Islet of Langerhans (tissue), 1 donor: ENCODE data around the gene HSPA8.
"Not testable (repeated sequence)": the region's sequence is repeated elsewhere in the genome, so short reads cannot be mapped to it uniquely, and the experiment has no call there.

Experiments
- FAIRE-seq: peaks from one replicate; lab custom pipeline; 2011; peaks lifted over from hg19 to GRCh38; lab: Jason Lieb, UNC

The HSPA8 gene

DNA sequence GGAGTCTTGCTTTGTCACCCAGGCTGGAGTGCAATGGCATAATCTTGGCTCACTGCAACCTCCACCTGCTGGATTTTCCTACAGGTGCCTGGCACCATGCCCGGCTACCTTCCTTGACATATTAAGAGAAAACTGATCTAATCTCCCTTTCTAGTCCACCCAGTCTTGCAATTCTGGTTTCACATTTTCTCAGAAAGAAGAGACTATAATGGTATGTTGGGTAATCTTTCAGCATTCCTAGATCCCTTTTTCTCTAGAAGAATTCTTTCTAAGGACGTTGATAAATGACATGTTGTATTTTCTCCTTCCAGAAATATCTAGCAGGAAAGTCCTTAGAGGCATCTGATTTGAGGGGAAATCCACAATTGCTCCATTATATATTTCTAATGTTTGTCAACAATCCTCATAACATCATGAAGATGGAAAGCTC lies 10.4 kb upstream of the HSPA8 start:
- no peak for FAIRE-seq

DNA sequence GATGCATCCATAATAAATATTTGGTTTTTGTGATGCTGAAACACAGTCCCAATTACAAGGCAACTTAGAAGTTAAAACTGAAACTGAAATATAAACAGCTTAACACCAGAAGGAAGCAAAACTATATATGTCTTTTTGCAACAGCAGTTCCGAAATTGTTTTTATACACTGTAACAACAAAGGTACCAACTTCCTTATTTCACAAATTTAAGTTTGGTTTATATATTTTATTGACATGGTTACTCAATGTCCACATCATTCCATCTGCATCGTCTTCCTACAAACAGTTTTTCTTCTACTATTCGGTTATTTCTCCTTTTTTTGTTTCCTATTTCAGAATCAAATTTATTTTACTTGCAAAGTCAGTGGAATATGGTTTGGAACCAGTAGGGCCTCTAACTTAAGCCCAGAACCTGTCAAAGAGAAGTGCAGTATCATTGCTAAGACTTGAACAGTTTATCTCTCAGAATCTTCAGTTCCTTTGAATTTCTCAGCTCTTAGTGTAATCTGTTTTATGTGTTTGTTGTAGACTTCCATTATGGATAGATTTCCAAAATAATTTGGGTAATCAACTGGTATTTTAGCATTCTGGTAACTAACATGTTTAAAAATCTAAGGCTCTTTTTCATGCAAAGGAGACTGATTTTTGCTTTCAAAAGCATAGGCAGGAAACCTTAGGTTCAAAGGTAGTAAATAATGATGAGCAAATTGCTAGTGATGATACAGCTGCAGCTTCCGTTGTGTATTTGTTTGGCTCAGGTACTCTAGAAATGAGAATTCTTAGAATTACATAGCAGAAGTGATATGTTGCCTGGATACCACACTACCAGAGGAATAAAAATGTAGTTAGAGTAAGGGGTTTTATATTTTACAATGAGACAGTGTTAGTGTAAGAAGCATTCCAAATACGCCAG lies 8.2 kb upstream of the HSPA8 start:
- peak; percentile 79 for FAIRE-seq

DNA sequence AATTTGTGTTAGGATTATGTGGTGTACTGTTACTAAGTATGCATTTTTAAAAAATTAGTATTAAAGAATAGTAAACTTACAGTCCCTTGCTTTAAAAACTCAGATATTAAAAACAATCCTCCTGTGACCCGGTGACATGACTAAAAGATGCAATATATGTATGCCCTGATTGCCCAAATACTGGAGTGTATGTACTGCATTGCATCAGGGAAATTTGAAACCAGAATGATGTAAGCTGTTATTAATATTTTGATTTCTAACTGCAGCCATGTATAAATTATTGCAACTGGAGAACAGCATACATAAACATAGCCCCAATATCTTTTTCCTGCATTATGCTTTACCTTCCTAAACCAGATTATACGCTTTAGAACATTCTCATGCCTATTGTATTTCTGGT lies 3.7 kb upstream of the HSPA8 start:
- FAIRE-seq: no peak

DNA sequence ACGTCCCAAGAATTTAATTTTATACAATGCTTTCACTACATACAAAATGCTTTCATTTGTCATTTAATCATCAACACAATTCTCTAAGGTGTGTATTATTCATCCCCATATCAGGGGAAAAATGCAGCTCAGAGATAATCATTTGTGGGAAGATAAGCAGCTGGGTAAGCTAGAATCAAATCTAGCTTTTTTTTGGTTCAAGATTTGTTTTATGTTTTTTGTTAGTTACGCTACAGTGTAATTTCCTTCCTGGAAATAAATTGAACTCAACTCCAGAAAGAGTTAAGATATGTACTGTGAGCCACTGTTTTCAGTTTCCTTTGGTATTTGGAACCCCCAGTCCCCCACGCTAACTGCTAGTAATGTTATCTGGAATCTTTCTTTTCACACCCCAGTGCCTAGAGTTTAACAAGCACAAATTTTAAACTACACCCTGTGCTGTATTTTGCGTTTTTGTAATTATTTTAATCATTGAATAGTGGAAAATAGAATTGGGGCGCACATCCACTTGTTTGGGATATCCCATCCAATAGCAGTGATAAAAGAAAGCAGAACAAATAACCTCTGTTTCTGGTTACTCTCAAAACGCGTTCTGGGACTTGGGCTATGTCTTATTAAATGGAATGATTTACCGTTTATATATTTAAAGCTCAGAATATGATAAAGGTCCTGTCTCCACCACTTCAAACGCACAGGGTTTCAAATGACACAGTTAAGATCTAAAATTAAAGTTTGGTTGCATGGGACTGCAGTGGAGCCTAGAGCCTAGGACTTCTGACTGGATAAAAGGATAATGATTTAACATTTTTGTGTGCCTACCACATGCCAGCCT lies 2.1 kb upstream of the HSPA8 start:
- no peak for FAIRE-seq

DNA sequence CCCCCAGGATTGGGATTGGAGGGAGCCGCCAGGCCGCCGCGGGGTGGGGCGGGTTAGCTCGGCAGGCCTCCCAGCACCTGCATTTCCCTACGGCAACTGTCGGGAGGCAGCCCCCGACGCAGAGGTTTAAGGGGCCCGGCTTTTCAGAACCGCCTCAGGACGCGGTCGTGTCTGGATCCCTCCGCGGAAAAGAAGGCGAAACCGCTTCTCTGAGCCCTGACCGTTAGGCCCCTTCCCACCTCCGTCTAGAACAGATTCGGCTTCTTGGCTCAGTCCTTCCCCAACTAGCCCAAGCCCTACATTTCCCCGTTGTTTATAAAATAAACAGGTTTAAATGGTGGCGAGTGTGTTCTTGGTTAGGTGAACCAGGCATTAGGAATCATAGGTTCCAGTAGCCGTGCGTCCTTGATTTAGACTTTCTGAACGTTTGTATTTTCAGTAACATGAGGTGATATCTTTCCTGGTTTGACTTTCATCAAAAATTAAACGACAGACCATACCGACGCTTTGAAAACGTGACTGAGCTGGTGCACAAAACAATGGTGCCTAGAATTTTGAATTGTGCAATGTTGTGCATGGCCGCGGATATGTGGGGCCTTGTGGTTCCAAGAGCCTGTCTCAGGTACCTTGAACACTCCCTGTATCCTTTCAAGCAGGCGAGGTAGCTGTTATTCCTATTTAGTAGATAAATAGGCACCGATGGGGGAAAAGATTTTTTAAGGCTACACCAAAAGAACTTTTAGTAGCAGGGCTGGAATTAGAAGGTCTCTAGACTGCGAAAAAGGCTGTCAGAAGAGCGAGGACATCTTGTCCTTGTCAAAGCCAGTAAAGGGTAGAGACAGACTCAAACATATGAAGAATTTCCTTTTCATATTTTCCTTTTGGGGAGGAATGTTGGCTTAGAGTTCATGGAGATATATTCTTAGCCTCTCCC lies 1.2 kb upstream of the HSPA8 start:
- FAIRE-seq: no peak

DNA sequence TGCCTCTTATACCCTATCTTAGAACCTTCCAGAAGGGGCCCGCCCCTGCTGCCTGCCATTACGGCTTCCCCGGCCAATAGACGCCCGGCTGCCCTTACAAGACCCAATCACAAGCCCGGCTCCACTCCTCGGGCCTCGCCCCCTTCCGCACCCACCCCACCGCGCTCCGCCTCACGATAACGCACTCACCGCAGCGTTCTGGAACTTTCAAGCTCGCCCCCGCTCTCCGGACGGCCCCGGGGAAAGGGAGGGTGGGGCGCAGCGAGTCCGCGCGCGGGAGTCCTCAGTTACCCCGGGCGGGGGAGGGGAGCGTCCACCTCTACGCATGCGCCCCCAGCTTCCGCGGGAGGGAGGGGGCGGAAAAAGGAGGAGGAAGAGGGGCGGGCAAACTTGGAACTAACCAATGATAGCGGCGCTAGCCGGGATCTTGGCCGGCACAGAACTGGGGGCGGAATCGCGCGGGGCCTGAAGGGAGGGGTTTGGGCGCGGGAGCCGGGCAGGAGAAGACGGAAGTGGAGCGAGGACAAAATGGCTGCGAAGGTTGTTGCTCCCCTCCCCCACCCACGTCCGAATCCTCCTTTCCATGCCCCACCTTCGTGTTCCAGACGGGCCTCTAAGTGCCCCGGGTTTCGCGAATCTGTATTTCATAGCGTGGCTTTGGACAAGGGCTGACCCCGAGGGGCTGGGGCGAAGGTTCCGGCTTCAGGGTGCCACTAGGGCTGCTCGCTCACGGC lies 389 bp upstream of the HSPA8 start:
- no peak for FAIRE-seq

DNA sequence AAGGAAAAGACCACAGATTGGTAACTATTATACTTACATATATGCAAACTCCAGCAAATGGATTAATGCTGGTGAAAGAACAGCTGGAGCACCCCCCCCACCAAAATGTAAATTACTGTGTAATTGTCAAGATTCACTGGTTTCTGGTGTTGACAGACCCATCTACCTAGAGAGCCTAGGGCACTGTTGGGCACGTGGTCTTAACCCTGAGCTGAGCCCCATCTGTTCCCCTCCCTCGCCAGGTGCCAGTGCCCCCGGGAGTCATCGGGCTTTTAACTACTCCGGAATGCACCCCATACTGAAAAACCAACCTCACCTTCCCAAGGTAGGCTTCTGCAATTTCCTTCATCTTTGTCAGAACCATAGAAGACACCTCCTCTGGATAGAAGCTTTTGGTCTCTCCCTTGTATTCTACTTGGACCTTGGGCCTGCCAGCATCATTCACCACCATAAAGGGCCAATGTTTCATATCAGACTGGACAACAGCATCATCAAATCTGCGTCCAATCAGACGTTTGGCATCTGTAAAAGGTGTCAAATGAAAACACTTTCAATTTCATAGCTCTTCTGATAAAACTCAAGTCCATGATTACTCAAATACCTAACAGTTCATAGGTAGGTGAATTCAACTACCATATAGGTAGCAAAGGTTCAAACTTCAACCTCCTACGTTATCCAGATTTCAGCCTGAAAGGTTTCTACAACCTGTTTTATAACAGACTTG lies 1.5 kb downstream of the HSPA8 start:
- FAIRE-seq: no peak

DNA sequence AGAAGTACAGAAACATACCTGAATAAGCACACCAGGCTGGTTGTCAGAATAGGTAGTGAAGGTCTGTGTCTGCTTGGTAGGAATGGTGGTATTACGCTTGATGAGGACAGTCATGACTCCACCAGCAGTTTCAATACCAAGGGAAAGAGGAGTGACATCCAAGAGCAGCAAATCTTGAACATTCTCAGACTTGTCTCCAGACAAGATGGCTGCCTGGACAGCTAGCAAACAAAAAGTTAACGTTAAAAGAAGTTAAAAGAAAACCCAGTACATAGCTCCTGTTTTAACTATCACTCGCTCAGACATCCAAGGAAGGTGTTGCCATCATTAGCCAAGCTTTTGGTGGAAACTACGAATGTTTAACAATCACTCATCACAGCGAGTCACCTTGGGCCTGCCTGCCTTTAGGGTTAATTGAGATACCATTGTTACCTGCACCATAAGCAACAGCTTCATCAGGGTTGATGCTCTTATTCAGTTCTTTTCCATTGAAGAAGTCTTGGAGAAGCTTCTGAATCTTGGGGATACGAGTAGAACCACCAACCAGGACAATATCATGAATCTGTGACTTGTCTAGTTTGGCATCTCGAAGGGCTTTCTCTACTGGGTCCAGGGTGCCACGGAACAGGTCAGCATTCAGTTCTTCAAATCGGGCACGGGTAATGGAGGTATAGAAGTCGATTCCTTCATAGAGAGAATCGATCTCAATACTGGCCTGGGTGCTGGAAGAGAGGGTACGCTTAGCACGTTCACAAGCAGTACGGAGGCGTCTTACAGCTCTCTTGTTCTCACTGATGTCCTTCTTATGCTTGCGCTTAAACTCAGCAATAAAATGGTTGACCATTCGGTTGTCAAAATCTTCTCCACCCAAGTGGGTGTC lies 2.7 kb downstream of the HSPA8 start:
- FAIRE-seq: not testable (repeated sequence)

DNA sequence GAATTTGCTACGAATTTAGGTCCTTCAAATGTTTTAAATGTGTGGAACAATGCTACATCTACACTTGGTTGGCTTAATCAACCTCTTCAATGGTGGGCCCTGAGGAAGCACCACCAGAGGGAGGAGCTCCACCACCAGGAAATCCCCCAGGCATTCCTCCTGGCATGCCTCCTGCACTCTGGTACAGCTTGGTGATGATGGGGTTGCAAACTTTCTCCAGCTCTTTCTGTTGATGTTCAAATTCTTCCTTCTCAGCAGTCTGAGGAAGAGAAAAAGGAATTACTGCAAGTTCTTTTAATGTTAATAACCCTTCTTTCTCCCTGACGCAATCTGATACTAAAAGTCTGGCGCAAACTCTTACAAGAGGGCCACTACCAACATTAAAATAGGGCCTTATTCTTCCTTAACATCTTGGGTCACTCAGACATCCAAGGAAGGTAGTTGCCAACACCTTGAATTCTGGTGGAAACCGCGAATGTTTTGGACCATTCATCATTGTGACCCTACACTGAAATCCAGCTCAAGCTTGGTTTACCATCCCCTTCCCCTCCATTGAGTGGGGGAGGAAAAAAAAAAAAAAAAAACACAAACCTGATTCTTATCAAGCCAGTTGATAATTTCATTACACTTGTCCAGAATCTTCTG lies 4.2 kb downstream of the HSPA8 start:
- FAIRE-seq: no peak

DNA sequence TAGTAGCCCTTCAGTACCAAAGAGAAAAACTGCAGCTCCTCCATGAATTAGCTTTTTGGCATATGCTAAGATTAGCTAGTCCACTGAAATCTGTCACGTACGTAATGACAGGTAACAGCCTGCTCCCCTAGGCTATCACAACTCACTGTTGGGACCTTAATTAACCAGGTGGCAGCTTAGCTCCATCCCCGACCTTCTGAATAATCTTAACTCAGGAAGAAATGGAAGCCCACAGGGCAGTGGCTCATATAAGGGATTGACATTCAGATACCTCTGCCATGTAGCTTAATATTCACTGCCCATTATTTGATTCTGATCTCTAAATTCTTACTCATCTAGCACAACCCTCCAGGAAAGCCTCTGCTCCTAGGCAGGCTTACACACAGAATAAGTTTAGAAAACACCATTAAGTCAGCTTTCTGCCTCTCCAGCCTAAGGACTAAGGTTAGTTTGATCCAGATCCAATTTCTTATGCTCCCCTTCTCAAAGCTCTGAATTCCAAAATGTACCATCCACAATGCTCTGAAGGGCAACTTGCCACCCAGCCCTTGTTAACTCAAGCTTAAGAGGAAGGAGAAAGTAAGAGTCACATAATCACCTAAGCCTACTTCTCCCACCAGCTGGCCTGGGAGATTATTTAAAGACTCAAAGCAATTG lies 5.0 kb downstream of the HSPA8 start:
- FAIRE-seq: no peak

DNA sequence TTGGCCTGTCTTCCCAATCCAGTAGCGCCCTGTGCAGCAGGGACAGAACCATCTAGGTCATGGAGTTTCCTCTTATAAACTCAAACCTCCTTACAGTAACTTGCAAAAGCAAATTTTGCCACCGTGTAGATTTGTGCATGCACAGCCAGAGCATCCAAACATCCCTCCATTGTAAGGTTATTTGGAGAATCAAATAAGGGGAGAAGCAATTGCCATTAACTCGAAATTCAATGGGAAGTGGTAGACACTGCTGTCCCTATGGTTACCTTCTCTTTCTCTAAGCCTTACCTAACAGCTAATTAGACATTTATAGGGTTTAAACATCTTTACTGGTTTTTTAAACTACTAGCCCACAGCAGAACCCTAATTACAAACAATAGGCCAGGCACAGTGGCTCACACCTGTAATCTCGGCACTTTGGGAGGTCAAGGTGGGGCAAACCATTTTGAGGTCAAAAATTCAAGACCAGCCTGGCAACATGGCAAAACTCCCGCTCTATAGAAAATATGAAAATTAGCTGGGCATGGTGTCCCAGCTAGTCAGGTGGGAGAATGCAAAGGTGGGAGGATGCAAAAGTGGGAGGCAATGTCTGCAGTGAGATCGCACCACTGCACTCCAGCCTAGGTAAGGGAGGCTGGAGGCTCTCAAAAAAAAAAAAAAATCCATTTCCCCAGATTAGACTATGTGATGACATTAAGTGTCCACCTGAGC lies 6.6 kb downstream of the HSPA8 start:
- no peak for FAIRE-seq

DNA sequence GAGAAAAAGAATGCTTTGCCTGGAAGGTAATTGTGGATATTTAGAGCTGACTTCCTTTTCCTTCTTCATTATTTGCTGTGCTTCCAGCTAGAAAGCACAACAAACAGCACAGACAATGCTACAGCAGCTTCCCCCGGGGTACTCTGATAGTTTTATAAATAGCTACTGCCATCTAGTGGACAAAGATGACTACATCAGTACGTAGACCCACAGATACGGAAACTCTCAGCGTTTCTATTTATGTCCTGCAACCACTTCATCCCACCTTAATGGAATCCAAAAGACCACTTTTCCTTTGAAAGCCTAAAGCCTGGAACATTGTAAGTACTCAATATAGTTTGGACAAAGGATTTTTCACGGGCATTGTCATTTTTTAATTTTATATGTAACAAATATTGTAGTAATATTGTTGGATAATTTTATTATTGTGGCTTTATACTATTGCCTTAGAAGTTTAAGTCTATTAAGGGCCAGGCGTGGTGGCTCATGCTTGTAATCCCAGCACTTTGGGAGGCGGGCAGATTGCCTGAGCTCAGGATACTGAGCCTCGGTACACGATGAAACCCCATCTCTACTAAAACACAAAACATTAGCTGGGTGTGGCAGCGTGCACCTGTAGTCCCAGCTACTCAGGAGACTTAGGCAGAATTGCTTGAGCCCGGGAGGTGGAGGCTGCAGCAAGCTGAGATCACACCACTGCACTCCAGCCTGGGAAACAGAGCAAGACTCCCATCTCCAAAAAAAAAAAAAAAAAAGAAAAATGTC lies 7.5 kb downstream of the HSPA8 start:
- FAIRE-seq: peak; percentile 89

DNA sequence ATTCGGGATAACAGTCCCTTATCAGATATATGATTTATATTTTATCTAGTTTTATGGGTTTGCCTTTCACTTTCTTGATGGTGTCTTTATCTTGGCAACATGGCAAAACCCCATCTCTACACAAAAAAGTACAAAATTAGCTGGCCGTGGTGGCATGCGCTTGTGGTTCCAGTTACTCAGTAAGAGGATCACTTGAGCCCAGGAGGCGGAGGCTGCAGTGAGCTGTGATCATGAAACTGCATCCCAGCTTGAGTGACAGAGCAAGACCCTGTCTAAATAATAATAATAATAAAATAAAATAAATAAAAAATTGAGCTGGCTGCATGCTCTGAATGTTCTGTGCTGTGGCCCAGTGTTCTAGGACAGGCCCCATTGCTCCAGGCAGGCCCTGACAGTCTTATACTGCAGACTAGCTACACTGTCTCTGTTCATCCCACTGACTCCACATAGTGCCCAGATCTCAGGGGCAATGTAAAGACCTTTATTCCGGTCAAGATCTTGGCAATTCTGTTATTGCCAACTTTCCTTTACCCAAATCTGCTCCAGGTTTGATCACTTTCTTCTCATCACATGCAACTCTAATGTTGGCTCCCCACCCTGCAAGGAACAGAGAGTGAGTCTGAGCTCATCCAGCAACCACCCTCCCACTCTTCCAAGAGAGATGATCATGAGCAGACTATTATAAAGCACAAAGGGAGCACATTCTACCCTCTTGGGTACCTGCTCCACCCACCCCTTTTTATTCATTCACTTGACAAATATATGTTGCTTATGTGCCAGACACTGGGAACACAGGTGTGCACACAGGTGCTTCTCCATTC lies 8.8 kb downstream of the HSPA8 start:
- no peak for FAIRE-seq

DNA sequence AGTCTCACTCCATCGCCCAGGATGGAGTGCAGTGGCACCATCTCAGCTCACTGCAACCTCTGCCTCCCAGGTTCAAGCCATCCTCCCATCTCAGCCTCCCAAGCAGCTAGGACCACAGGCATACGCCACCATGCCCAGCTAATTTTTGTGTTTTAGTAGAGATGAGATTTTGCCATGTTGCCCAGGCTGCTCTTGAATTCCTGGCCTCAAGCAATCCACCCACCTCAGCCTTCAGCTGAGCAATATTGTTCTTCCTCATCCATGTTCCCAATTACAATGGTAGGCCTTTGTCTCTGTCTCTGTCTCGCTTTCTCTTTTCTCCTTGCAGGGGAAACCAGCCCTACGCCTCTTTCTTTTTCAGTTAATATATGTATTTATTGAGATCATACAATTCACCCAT lies 10.3 kb downstream of the HSPA8 start:
- FAIRE-seq: no peak

DNA sequence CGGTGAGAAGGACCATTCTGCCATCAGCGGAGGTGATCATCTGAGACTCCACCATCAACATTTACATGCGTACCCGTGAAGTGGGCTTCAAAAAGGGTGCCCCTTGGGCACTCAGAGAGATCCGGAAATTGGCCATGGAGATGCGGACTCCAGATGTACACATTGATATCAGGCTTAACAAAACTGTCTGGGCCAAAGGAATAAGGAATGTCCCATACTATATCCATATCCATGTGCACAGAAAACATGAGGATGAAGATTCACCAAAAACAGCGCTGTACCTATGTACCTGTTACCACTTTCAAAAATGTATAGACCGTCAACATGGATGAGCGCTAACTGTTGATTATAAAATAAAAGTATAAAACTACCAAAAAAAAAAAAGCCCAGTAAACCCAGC lies 10.8 kb downstream of the HSPA8 start:
- no peak for FAIRE-seq

DNA sequence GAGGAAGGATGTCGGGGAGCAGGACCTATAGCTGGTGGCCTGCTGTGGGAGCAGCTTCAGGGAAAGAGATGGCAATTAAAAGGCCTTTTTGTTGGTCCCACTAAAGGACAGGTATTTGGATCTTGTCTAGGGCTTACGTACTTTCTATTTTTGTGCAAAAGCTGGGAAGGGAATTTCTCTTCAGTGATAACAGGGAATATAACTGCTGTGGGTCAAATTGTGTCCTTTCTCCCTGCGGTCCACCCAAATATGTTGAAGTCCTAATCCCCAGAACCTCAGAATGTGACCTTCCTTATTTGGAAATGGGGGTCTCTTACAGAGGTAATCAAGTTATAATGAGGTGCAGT lies 14.0 kb downstream of the HSPA8 start:
- no peak for FAIRE-seq
